IPS-NIHi7 (cell line): ENCODE results near the gene ADAMTS2.
A peak's percentile ranks its signal among the peaks of the same experiment; 100 is the strongest.

ENCODE experiments used
- DNase-seq: peaks from one replicate; pipeline ENCODE4 v3.0.0; 2012; ENCODE audit warnings: mixed read lengths; ENCODE audit errors: extremely low spot score

ADAMTS2 gene

DNA sequence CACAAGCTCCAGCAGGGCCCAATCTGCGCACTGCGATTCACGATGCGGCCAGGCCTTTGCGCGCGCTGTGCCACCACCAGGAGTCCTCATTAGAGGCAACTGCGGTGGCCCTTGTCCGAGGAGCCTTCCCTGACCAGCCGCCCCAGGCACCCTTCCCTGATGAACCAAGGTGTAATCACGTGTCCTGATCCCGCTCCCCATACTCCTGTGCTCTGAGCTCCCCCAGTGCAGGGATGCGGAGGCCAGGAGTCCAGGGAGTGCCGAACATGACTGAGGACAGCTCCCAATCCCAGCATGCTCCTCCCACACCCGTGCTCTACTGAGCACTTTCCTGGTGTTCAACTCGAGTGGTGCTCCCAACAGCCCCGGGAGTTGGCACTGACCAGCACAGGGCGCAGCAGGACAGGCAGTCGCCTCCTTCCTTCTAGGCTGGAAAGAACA, 150.3 kb downstream of the ADAMTS2 start:
- no peak for DNase-seq

DNA sequence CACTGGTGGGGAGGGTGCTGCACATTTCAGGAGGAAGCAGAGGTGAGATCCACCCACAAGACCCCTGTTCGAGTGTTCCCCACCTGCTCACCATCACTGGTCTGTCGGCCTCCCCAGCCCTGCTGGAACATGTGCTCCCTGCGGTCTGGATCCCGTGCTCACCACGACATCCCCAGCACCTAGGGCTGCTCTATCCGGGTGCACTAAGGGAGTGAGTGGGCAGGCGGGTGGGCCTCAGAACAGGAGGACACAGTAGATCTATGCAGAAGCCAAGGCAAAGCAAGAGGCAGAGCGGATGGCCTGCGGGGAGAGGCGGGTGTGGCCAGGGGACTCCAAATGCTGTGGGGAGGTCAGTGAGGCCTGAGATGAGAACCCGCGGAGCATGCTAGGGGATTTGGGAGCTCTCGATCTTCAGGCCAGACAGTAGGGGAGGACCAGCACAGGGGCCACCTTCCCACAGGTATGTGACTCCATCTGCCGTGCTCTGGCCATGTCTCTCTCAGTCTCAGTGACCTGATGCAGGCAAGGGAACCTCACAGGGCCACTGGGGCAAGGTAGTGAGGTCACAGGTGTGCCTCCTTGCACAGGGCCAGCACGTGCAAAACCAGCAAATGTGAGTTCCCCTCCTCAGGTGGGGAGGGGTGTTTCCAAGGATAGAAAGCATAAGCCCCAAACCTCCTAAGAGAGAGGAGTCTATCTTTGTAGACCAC, 150.9 kb downstream of the ADAMTS2 start:
- no peak for DNase-seq

DNA sequence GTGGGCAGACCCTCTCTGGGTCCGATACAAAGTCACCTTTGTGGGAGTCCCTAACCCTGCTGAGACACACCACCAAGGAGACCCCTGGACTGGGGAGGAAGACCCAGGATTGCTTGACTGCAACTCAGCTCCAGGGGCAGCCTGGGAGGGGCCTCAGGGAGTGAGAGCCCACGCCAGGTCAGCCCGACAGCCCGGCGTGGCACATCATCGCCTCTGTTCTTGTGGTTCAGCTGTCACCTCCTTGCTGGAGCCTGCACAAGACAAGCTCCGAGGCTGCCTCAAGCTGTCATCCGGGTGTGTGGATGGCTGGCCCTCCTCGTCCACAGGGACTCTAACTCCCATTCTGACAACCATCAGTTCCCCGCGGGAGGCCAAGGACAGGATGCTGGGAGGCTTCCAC, 151.5 kb downstream of the ADAMTS2 start:
- no peak for DNase-seq

DNA sequence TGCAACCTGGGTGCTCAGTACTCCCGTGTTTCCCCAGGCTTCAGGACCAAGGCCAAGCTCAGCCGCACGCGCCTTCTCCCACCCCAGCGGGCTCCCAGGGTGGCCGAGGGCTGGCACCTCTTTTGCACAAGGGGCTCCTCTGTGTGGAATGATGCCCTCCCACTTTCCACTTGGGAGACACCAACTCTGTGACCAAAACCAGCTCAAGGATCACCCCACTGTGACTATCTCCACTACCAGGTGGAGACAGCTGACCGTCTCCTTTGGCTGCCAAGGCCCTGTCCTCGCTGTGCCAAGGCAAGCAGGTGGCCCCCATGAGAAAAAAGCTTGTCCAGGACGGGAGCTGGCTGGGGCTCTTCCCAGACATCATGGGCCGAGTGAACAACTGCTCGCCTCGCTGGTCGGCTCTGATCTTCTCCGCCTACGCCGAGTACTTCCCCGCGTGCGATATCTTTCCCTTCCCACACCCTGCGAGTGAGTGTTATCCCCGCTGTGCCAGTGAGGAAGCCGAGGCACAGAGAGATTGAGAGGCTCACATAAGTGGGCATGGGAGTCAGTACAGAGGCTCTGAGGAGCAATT, 152.3 kb downstream of the ADAMTS2 start:
- no peak for DNase-seq

DNA sequence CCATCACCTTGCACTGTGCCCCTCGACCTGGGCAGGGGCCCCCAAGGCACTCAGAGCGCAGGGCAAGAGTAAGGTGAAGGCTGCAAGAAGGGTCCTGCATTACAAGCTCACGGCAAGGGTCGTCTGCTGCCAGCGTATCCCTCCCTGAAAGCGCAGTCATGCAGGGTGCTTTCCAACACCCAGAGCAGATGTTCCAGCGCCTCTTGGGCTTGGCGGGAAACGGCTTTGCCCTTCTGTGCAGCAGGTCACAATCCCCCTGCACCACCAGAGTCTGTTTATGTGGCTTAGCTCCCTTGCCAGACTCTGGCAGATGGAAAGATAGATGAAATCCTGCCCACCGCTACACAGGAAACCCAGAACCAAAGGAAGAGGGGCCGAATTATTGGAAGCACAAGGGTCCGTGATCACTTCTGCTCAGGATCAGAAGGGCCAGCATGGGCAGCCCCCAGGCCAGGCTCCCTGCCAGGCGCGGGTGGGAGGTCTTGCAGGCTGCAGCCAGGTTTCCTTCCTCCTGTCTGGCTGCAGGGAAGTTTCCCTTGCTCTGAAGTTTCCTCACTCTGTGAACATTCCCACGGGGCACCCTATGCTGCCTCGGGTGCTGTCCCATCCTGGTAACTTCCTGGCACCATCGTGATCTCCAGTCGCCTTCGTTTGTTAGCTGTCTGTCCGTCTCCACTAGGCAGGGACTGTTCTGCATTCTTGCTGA, 152.9 kb downstream of the ADAMTS2 start:
- DNase-seq = no peak

- DNase-seq = no peak
Observed at GRCh38 chr5:179191506-179192184, 153.6 kb downstream of the ADAMTS2 start.

DNA sequence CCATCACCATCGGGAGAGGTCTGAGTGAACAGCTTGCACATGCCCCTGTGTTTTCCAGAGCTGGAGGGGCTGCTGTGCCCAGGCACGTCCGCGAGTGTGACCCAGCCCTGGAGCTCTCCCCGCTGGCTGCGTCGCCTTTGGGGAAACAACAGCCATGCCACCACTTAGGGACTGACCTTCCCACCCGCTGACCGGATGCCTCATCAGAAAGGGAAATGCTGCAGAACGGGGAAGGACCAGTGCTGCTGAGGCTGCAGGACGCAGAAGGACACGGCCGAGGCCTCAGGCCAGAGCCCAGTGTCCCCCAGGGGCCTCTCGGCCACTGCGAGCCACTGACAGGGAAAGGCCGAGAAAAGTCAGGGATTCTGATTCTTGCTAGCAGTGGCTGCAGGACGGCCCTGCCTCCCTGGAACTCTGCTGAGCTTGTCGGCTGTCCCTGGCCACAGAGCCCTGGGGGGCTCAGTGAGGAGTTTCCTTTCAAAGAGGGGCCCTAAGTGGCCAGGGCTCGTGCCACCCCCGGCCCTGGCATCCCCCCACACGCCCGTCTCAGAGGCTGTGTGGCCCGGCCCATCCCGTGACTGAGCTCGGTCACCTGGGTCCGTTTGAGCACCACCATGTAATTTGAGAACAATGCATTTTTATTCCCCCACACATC, 154.3 kb downstream of the ADAMTS2 start:
- DNase-seq = no peak

DNA sequence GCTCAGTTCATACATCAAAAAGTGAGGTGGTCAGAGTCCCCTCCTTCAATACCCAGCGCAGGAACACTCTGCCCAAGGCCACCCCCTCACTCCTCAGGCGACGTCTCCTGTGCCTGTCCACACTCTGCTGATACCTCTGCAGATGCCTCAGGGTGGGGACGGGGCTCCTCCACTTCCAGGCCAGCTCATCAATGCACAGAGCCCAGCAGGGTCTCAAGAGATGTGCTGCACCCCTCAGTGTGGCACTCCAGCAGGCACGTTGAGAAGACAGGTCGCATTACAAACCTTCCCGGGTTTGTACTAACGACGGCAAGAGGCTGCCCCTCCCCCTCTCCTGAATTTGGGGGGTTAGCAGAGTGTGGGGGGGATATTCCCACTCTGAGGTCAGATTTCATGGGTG, 156.6 kb downstream of the ADAMTS2 start:
- DNase-seq = no peak

GRCh38 chr5:179187681-179188575, 157.3 kb downstream of the ADAMTS2 start:
- no peak for DNase-seq

DNA sequence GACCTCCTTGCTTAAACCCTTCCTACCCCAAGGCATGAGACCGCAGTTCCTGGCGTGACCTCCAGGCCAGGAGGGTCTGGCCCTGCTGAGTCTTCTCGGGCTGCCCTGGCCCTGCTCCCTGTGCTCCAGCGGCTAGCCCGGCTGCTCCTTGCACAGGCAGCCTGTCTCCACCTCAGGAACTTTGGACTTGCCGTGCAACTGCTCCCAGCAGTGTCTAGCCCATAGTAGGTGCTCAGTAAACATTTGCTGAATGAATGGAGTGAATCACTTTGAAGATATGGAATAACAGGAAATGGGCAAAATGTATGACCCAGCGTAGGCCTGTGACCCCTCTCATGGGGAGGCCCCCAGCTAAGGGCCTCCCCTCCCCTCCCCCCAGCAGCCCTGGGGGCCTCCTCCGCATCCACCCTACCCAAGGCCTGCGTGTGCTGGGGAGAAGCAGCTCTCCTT, 158.0 kb downstream of the ADAMTS2 start:
- DNase-seq = peak; percentile 70

DNA sequence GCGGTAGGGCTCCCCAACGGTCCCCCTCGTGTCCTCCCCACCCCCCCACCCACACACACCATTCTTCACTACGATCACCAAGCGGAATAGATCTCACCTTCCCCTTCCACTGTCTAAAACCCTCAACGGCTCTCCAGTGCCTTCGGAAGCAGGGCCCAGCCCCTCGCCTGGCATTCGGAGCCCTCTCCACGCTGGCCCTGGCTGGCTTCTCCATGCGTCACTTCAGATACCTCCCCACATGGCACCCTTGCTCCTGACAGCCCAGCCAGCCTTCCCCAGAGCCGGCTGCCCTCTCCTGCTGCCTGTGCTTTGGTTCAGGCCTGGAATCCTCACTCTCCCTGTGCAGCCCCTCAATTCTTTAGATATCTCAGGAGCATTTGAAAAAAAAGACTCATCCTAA, 158.5 kb downstream of the ADAMTS2 start:
- DNase-seq = no peak

GRCh38 chr5:179185941-179186411, 159.3 kb downstream of the ADAMTS2 start:
- peak; percentile 44 for DNase-seq

DNA sequence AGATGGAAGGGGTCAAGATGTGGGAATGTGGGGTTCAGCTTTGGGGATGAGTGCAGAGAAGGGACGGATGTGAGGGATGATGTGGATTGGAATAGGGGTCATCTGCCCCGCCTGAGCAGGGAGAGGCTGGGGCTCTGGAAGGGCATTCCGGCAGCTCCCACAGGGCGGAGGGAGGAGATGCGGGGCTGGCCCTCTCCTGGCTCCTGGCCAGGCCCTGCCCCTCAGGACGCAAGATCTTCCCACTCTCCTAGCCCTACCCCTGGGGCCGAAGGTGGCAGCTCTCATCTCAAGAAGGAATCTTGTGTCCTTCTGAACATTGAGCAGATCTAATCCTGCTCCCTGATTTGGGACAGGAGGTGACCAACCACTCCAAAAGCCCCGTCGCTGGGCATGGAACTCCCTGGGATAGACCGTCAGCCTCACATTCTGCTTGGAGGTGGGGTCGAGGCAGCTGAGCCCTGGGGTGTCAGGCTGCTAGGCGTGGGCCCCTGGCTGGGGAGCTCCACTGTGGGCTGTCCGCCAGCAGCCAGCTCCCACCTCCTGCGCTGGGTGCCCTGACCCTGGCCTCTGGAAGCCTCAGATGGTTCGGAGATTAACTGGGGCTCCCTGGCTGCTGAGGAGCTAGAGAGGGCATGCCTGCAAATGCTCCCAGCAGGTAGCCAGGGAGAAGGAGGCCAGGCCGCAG, 159.9 kb downstream of the ADAMTS2 start:
- no peak for DNase-seq

- DNase-seq = no peak
Observed at GRCh38 chr5:179184521-179185050, 160.7 kb downstream of the ADAMTS2 start.

- no peak for DNase-seq
Observed at GRCh38 chr5:179183481-179183880, 161.8 kb downstream of the ADAMTS2 start.

DNA sequence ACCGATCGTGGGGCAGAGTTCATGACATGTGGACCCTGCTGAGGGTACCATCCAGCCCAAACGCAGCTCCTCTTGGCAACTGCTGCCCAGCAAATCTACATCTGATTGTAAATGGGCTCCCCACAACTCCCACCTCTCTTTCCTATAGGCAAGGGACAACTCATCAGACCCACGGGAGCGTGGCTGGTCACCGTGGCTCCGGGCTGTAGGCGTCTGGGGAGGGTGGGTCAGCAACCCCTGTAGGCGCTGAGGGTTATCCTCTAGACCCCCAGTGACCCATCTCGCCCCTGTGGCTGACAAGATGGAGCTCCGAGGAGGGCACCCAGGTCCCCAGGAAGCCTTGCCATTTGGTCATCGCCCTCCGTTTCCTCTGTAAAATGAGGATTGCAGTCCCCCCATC, 162.7 kb downstream of the ADAMTS2 start:
- no peak for DNase-seq

- no peak for DNase-seq
Observed at GRCh38 chr5:179181988-179182387, 163.3 kb downstream of the ADAMTS2 start.

- no peak for DNase-seq
Observed at GRCh38 chr5:179180921-179181645, 164.2 kb downstream of the ADAMTS2 start.

DNA sequence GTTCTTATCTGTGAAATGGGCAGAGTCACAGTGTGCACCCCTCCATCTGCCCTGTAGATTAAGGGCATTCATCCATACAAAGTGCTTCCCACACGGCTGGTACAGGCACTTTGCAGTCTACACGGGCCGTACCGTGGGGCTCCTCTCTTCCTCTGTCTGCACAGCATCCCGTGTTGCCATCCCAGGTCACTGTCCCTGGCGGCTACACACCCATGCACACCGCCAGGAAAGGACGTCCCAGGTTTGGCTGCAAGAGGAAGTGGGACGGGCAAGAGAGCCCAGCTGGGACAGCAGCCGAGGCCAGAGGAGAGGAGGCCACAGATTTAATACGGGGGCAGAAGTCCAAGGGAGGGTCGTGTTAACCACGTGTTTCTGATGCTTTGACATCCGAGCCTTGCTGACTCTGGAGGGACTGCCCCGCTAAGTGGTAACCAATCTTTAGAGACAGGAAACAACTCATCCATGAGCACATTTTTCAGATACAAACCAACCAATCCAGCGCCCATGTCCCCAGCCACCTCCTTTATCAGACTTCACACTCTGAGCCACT, 165.1 kb downstream of the ADAMTS2 start:
- DNase-seq = no peak
